ENCODE measurements around the gene IVL. TPM values are rescaled to one million over a fixed set of nuclear protein-coding genes. Genes with fewer than 3 reads are reported as not detected.

IVL gene
- total RNA-seq, 1 donor from 2014 or later: not detected

GRCh38 chr1:152899027-152899426 lies 9.3 kb upstream of the IVL start:
- H3K36me3 ChIP-seq: no peaks in the 10 kb centered on the region
- ATAC-seq: no peak
- intact Hi-C loops (cut with DNase I): no loop called here

DNA sequence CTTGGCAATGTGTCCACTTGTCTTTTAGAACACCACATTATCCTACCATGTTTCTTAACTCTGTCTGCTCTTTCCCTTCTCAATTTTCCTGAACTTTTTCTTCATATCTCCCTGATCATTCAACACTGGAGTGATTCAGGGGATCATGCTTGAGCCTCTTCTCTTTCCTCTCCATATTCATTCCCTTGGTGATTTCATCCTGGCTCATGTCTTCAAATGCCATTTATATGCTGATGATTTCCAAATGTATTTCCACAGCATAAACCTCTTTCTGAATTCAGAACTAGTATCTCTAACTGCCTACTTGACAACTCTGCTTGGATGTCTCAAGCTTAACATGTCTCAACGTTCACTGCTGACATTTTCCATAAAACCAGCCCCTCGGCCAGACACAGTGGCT lies 8.5 kb upstream of the IVL start:
- Histone ChIP-seq H3K9me3 (no peaks in the 10 kb centered on the region), H3K4me3 (no peak overlapping the region), H3K27ac (no peak overlapping the region), H3K27me3 (peaks cover 9% of the 10 kb centered on the region), H3K36me3 (no peaks in the 10 kb centered on the region), H3K4me1 (no peaks in the 10 kb centered on the region)
- intact Hi-C loops (cut with DNase I): no loop called here
- DNase-seq: no peak
- TF ChIP-seq, protein P1, sequence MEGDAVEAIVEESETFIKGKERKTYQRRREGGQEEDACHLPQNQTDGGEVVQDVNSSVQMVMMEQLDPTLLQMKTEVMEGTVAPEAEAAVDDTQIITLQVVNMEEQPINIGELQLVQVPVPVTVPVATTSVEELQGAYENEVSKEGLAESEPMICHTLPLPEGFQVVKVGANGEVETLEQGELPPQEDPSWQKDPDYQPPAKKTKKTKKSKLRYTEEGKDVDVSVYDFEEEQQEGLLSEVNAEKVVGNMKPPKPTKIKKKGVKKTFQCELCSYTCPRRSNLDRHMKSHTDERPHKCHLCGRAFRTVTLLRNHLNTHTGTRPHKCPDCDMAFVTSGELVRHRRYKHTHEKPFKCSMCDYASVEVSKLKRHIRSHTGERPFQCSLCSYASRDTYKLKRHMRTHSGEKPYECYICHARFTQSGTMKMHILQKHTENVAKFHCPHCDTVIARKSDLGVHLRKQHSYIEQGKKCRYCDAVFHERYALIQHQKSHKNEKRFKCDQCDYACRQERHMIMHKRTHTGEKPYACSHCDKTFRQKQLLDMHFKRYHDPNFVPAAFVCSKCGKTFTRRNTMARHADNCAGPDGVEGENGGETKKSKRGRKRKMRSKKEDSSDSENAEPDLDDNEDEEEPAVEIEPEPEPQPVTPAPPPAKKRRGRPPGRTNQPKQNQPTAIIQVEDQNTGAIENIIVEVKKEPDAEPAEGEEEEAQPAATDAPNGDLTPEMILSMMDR (IDR thresholded peaks at IDR 0.05): no peak
- ATAC-seq: no peak

More at GRCh38 chr1:152899027-152899426, 9.3 kb upstream of the IVL start:
- Histone ChIP-seq H3K27ac (no peak overlapping the region), H3K4me1 (no peaks in the 10 kb centered on the region), H3K27me3 (peaks cover 9% of the 10 kb centered on the region), H3K4me3 (no peak overlapping the region), H3K9me3 (no peaks in the 10 kb centered on the region)
- TF ChIP-seq, protein P1 (IDR thresholded peaks at IDR 0.05): no peak
- no peak for DNase-seq

DNA sequence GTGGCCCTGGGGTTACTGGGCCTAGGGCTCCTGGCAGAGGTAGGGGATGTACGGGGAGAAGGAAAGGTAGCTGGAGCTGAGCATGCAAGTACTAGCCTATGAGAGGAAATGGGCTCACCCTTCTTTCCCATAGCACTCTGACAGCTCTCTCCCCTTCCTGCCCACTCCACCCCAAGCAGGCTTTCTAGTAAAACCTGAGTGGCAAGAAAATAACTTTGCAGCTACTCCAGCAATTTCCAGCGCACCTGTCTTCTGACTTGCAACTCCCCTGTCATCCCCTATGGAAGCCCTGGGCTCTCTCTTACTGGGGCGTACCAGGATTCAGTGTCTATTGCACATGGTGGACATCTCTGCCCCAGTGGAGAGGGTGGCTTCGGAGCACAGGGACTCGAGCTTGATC lies 6.7 kb upstream of the IVL start:
- Histone ChIP-seq H3K36me3 (no peaks in the 10 kb centered on the region), H3K4me1 (no peaks in the 10 kb centered on the region), H3K27ac (no peak overlapping the region), H3K4me3 (no peak overlapping the region), H3K27me3 (peaks cover 4% of the 10 kb centered on the region), H3K9me3 (no peaks in the 10 kb centered on the region)
- intact Hi-C loops (cut with DNase I): no loop called here
- TF ChIP-seq, protein P1 (IDR thresholded peaks at IDR 0.05): no peak
- DNase-seq (no peak), ATAC-seq (no peak)

GRCh38 chr1:152902636-152903035 lies 5.7 kb upstream of the IVL start:
- Histone ChIP-seq H3K4me1 (no peaks in the 10 kb centered on the region), H3K36me3 (no peaks in the 10 kb centered on the region), H3K27me3 (peaks cover 4% of the 10 kb centered on the region), H3K4me3 (no peak overlapping the region), H3K27ac (no peak overlapping the region), H3K9me3 (no peaks in the 10 kb centered on the region)
- intact Hi-C loops (cut with DNase I): no loop called here
- TF ChIP-seq, protein P1 (IDR thresholded peaks at IDR 0.05): no peak
- DNase-seq (no peak), ATAC-seq (no peak)

DNA sequence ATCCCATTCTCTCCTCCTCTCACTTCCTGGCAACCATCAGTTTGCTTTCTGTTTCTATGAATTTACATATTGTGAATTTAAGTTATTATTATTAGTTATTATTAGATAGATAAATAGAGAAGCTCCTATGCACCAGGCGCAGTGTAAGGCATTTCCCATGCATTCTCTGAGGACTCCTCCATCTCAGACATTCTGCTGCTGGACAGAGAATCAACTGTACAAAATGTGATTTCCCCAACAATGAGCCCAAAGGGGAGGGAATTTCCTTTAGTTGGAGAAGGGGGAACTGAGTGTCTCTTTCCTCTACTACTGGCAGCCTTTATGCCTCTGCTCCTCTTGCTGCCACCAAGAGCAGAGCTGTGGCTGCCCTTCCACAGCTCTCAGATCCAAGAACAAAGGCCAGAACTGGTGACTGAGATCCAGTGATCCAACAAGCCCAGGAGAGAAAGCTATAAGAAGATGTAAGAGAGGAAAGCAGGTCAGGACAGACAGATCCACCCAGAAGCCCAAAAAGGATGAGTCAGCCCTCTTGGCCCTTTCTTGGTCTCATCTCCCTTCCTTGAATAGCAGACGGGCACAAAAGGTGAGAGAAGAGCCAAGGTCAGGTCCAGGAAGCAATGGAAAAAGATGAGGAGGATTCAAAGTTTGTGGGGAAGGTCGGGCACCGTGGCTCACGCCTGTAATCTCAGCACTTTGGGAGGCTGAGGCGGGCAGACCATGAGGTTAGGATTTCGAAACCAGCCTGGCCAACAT lies 3.5 kb upstream of the IVL start:
- no peaks in the 10 kb centered on the region for H3K4me1 ChIP-seq
- H3K27me3 ChIP-seq: peaks cover 10% of the 10 kb centered on the region
- H3K27ac ChIP-seq: no peak overlapping the region
- H3K36me3 ChIP-seq: no peaks in the 10 kb centered on the region
- no peak for ATAC-seq
- DNase-seq: no peak
- intact Hi-C loops (cut with DNase I): no loop called here
- TF ChIP-seq, protein P1 (IDR thresholded peaks at IDR 0.05): no peak
- H3K9me3 ChIP-seq: no peaks in the 10 kb centered on the region
- no peak overlapping the region for H3K4me3 ChIP-seq

Data from upper lobe of right lung (tissue), 1 donor.